ENCODE results near the gene DDX46. TPM values are rescaled to one million over a fixed set of nuclear protein-coding genes. Genes with fewer than 3 reads are reported as not detected.

The DDX46 gene
- total and polyA plus RNA-seq, 2 of the 8 experiments (the other 6 are each of a cell fraction or from before 2014, with no cell fraction given): 22.6 to 110 TPM

DNA sequence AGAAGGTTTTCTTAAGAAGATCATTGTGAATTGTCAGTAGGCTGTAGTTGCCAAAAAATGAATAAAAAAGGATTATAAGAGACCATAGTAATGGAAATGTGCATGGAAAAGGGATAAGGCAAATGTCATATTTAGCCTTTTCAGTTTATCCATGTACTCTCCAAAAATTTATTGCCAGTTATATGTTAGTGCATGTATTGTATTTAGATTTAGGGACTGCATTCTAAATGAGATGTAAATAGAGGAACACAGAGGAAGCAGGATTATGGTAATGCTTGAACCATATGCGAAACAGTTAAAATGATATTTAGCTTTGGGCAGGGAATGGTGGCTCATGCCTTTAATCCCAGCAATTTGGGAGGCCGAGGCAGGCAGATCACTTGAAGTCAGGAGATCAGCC is 33.0 kb downstream of the DDX46 start:
- no peak overlapping the region for H3K4me3 ChIP-seq (ENCODE audit: extremely low read depth in 1 of 4, insufficient read depth in 2 of 4, low read depth in 3 of 4, low read length in 4 of 4)
- no peak overlapping the region for H3K14ac ChIP-seq (ENCODE audit: insufficient read length)
- no peaks in the 10 kb centered on the region for H3K27me3 ChIP-seq (replicated peaks in 1 of 4; ENCODE audit: control insufficient read depth in 3 of 4, extremely low read depth in 1 of 4, insufficient read depth in 3 of 4, low read length in 3 of 4)
- ChIA-PET CTCF (ENCODE audit: partially characterized antibody) (no interaction called here), POLR2A (ENCODE audit: partially characterized antibody) (no interaction called here)
- H2BK12ac ChIP-seq (ENCODE audit: low read depth, low read length): no peak overlapping the region
- H3K18ac ChIP-seq (ENCODE audit: extremely low read depth, low read length): no peak overlapping the region
- FAIRE-seq (no peak), DNase-seq (ENCODE audit: low read depth in 1 of 2, low spot score in 2 of 2) (no peak)
- no peak overlapping the region for H2BK120ac ChIP-seq (replicated peaks; ENCODE audit: low read depth, low read length)
- H4K5ac ChIP-seq (ENCODE audit: insufficient read length, low read depth, low read length): no peak overlapping the region
- H3K4ac ChIP-seq (replicated peaks; ENCODE audit: insufficient read length, low read depth, low read length): no peak overlapping the region
- no peak overlapping the region for H3K9ac ChIP-seq (replicated peaks in 1 of 4; ENCODE audit: extremely low read depth in 1 of 4, low read depth in 3 of 4, low read length in 3 of 4)
- no peak overlapping the region for H3K27ac ChIP-seq (ENCODE audit: low read depth, low read length)
- H4K8ac ChIP-seq (ENCODE audit: extremely low read depth, insufficient read depth, low read length): no peak overlapping the region
- no peaks in the 10 kb centered on the region for H3K9me3 ChIP-seq (ENCODE audit: insufficient read depth in 2 of 2, low read depth in 1 of 2, low read length in 1 of 2)
- H3K56ac ChIP-seq (replicated peaks; ENCODE audit: insufficient read length, low read depth, low read length): no peak overlapping the region
- no peak overlapping the region for H2AFZ ChIP-seq (ENCODE audit: low read length)
- WGBS, 2 experiments (ENCODE audit: extremely low coverage in 1 of 2, insufficient coverage in 1 of 2, insufficient read length in 1 of 2, insufficient replicate concordance in 2 of 2, low coverage in 1 of 2, low lambda C conversion rate in 2 of 2, missing lambda C conversion rate in 1 of 2): 97% methylated on average over 2 of the region's 2 CpGs; no CpG with 5 or more reads in 1 of the 2 experiments
- H3K36me3 ChIP-seq (ENCODE audit: control insufficient read depth in 2 of 4, insufficient read depth in 4 of 4, low read length in 3 of 4): peaks cover 16 to 84% (median 69%) of the 10 kb centered on the region in 4 experiments
- no peak overlapping the region for H2AK5ac ChIP-seq (ENCODE audit: low read depth, low read length)
- H3K79me2 ChIP-seq (ENCODE audit: control insufficient read depth in 1 of 2, insufficient read depth in 2 of 2, low read length in 2 of 2): no peaks in the 10 kb centered on the region
- no peaks in the 10 kb centered on the region for H3K23me2 ChIP-seq (ENCODE audit: low read depth, low read length)
- H4K91ac ChIP-seq (replicated peaks; ENCODE audit: insufficient read length, low read length): no peak overlapping the region
- H3K4me2 ChIP-seq (ENCODE audit: insufficient read depth in 1 of 2, low read depth in 2 of 2, low read length in 2 of 2): no peak overlapping the region
- H3K79me1 ChIP-seq (ENCODE audit: low read depth, low read length): no peaks in the 10 kb centered on the region; the same call in 1 of the 2 replicates
- H2BK5ac ChIP-seq (ENCODE audit: low read depth, low read length): no peak overlapping the region
- H4K20me1 ChIP-seq (replicated peaks in 1 of 2; ENCODE audit: control insufficient read depth in 1 of 2, insufficient read depth in 2 of 2, low read length in 2 of 2): peaks cover 0 to 5% of the 10 kb centered on the region in 2 experiments
- no peak overlapping the region for H2BK15ac ChIP-seq (ENCODE audit: low read length)
- no peak overlapping the region for H3K23ac ChIP-seq (ENCODE audit: insufficient read length)
- no peaks in the 10 kb centered on the region for H3K4me1 ChIP-seq (replicated peaks in 1 of 4; ENCODE audit: control insufficient read depth in 3 of 4, insufficient read depth in 4 of 4, low read length in 3 of 4)
- H2BK20ac ChIP-seq (ENCODE audit: low read length): no peak overlapping the region
- TF ChIP-seq EZH2 (IDR thresholded peaks at IDR 0.05; ENCODE audit: low read depth, low read length, severe bottlenecking): no peak
- TF ChIP-seq FOSL1 (IDR thresholded peaks at IDR 0.05; ENCODE audit: insufficient read depth, low read depth, low read length): no peak
- no peak for TF ChIP-seq BRCA1 (IDR thresholded peaks at IDR 0.05; ENCODE audit: low read depth, low read length)
- TF ChIP-seq POLR2A (IDR thresholded peaks at IDR 0.05; ENCODE audit: control extremely low read depth in 1 of 2, low read depth in 2 of 2, low read length in 2 of 2): no peak
- TF ChIP-seq CBX8 (IDR thresholded peaks at IDR 0.05; ENCODE audit: borderline replicate concordance, low read depth, low read length): no peak
- TF ChIP-seq TAF7 (optimal IDR thresholded peaks at IDR 0.05; ENCODE audit: borderline replicate concordance, low read depth, low read length): no peak
- TF ChIP-seq HDAC2 (IDR thresholded peaks at IDR 0.05; ENCODE audit: borderline replicate concordance in 1 of 2, low read depth in 2 of 2, low read length in 2 of 2): no peak
- TF ChIP-seq MAFK (IDR thresholded peaks at IDR 0.05; ENCODE audit: low read depth, low read length): no peak
- TF ChIP-seq BACH1 (IDR thresholded peaks at IDR 0.05; ENCODE audit: low read length): no peak
- TF ChIP-seq RBBP5 (IDR thresholded peaks at IDR 0.05; ENCODE audit: borderline replicate concordance, low read depth, low read length): no peak
- no peak for TF ChIP-seq JUND (IDR thresholded peaks at IDR 0.05; ENCODE audit: low read length)
- TF ChIP-seq, protein P1, sequence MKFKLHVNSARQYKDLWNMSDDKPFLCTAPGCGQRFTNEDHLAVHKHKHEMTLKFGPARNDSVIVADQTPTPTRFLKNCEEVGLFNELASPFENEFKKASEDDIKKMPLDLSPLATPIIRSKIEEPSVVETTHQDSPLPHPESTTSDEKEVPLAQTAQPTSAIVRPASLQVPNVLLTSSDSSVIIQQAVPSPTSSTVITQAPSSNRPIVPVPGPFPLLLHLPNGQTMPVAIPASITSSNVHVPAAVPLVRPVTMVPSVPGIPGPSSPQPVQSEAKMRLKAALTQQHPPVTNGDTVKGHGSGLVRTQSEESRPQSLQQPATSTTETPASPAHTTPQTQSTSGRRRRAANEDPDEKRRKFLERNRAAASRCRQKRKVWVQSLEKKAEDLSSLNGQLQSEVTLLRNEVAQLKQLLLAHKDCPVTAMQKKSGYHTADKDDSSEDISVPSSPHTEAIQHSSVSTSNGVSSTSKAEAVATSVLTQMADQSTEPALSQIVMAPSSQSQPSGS (IDR thresholded peaks at IDR 0.05; ENCODE audit: low read length): no peak
- TF ChIP-seq SP4 (IDR thresholded peaks at IDR 0.05; ENCODE audit: low read length): no peak
